Uterus (tissue), 4 donors: ENCODE data around the gene PIR. TPM values are rescaled to one million over a fixed set of nuclear protein-coding genes. Genes with fewer than 3 reads are reported as not detected.

Source experiments
- DNase-seq, 2 donors: peaks; one replicate each; pipeline ENCODE4 v3.0.0-alpha.2; 2019 to 2020
- H3K27ac ChIP-seq, 2 donors: fragments of 200-600 bp; sonication (generic); 1 replicate in 1 of 2; 2 replicates in 1 of 2; pipeline ENCODE4 v1.5.1; 2016 to 2018
- H3K27me3 ChIP-seq, 2 donors: fragments of 200-600 bp; sonication (generic); one replicate each; pipeline ENCODE4 v1.5.1; 2018 to 2019; ENCODE audit warnings: control low read depth in 1 of 2
- H3K36me3 ChIP-seq, 2 donors: fragments of 200-600 bp; sonication (generic); one replicate each; pipeline ENCODE4 v1.5.1; 2019; ENCODE audit warnings: control low read depth in 1 of 2
- H3K4me1 ChIP-seq, 2 donors: fragments of 200-600 bp; sonication (generic); one replicate each; pipeline ENCODE4 v1.5.1; 2018 to 2019; ENCODE audit warnings: control low read depth in 1 of 2
- H3K4me3 ChIP-seq, 2 donors: fragments of 200-600 bp; sonication (generic); 1 replicate in 1 of 2; 2 replicates in 1 of 2; pipeline ENCODE4 v1.5.1; 2018 to 2019; ENCODE audit warnings: mild to moderate bottlenecking in 1 of 2
- H3K9me3 ChIP-seq, 2 donors: fragments of 200-600 bp; sonication (generic); one replicate each; pipeline ENCODE4 v1.5.1; 2019; ENCODE audit warnings: control low read depth in 1 of 2
- POLR2A ChIP-seq, 2 donors: fragments of 450-650 bp; IDR thresholded peaks; one replicate each; pipeline ENCODE4 v1.6.1; 2016; ENCODE audit warnings: antibody characterized with exemption in 2 of 2, mild to moderate bottlenecking in 1 of 2, moderate library complexity in 1 of 2
- intact Hi-C: fragments of 100-400 bp; cut with DNase I; formaldehyde crosslinking; loops from one replicate; pipeline ENCODE4 v1.15.1; 2023; ENCODE audit warnings: low total_unique reads
- total RNA-seq, 4 donors: library from RNA; depleted of rRNA in 3 of 4; stranded (reverse); fragments of >200 nt in 3 of 4; gene quantifications; one replicate each; pipeline versions ENCODE4 v1.1.0 to v1.2.4, GENCODE V29; 2014 to 2023
- TF ChIP-seq, protein P1 (sequence below), 4 experiments: fragments of 200-600 bp in 2 of 4; fragments of 450-650 bp in 2 of 4; sonication (generic) in 2 of 4; IDR thresholded peaks; one replicate each; pipeline ENCODE4 v1.5.1; 2016 to 2019; ENCODE audit warnings: antibody characterized with exemption in 4 of 4, mild to moderate bottlenecking in 2 of 4, moderate library complexity in 1 of 4
- donor health status: DM: yes; HTN: yes; CAD: no.

PIR gene
- total RNA-seq, 4 donors from 2014 or later = 2.9 to 16.1 (median 12.3) TPM

GRCh38 chrX:15418041-15418706 is 75.0 kb downstream of the PIR start:
- no peak for TF ChIP-seq POLR2A (IDR thresholded peaks at IDR 0.05)
- TF ChIP-seq, protein P1, sequence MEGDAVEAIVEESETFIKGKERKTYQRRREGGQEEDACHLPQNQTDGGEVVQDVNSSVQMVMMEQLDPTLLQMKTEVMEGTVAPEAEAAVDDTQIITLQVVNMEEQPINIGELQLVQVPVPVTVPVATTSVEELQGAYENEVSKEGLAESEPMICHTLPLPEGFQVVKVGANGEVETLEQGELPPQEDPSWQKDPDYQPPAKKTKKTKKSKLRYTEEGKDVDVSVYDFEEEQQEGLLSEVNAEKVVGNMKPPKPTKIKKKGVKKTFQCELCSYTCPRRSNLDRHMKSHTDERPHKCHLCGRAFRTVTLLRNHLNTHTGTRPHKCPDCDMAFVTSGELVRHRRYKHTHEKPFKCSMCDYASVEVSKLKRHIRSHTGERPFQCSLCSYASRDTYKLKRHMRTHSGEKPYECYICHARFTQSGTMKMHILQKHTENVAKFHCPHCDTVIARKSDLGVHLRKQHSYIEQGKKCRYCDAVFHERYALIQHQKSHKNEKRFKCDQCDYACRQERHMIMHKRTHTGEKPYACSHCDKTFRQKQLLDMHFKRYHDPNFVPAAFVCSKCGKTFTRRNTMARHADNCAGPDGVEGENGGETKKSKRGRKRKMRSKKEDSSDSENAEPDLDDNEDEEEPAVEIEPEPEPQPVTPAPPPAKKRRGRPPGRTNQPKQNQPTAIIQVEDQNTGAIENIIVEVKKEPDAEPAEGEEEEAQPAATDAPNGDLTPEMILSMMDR (IDR thresholded peaks at IDR 0.05) = no peak
- Histone ChIP-seq H3K4me1 (no peaks in the 10 kb centered on the region), H3K36me3 (no peaks in the 10 kb centered on the region), H3K4me3 (no peak overlapping the region), H3K9me3 (no peaks in the 10 kb centered on the region), H3K27ac (peak overlapping the region in 1 of 2 donors; percentile 10), H3K27me3 (peaks cover 0 to 10% of the 10 kb centered on the region in 2 donors)
- intact Hi-C loops = no loop called here
- DNase-seq = no peak

GRCh38 chrX:15416133-15416993 is 76.8 kb downstream of the PIR start:
- H3K4me1 ChIP-seq = no peaks in the 10 kb centered on the region
- H3K4me3 ChIP-seq = no peak overlapping the region
- no peaks in the 10 kb centered on the region for H3K9me3 ChIP-seq
- intact Hi-C loops = no loop called here
- peaks cover 0 to 10% of the 10 kb centered on the region in 2 donors for H3K27me3 ChIP-seq
- H3K27ac ChIP-seq = no peak overlapping the region
- H3K36me3 ChIP-seq = no peaks in the 10 kb centered on the region
- TF ChIP-seq, protein P1 (IDR thresholded peaks at IDR 0.05) = no peak
- no peak for TF ChIP-seq POLR2A (IDR thresholded peaks at IDR 0.05)
- DNase-seq = no peak

- Histone ChIP-seq H3K9me3 (no peaks in the 10 kb centered on the region), H3K27ac (no peak overlapping the region), H3K27me3 (peaks cover 0 to 10% of the 10 kb centered on the region in 2 donors), H3K4me1 (no peaks in the 10 kb centered on the region), H3K4me3 (no peak overlapping the region), H3K36me3 (no peaks in the 10 kb centered on the region)
- DNase-seq = no peak
- intact Hi-C loops = no loop called here
- TF ChIP-seq POLR2A (IDR thresholded peaks at IDR 0.05) = no peak
- TF ChIP-seq, protein P1 (IDR thresholded peaks at IDR 0.05) = no peak
Measured at GRCh38 chrX:15413101-15413500, 80.0 kb downstream of the PIR start.

- no peak overlapping the region for H3K27ac ChIP-seq
- DNase-seq = no peak
- H3K36me3 ChIP-seq = no peaks in the 10 kb centered on the region
- no peak overlapping the region for H3K4me3 ChIP-seq
- H3K27me3 ChIP-seq = peaks cover 0 to 10% of the 10 kb centered on the region in 2 donors
- intact Hi-C loops = no loop called here
- H3K4me1 ChIP-seq = no peaks in the 10 kb centered on the region
- H3K9me3 ChIP-seq = no peaks in the 10 kb centered on the region
- TF ChIP-seq, protein P1 (IDR thresholded peaks at IDR 0.05) = no peak
- no peak for TF ChIP-seq POLR2A (IDR thresholded peaks at IDR 0.05)
Measured at GRCh38 chrX:15410947-15411346, 82.2 kb downstream of the PIR start.

GRCh38 chrX:15410430-15410829 is 82.7 kb downstream of the PIR start:
- no peaks in the 10 kb centered on the region for H3K36me3 ChIP-seq
- peaks cover 0 to 7% of the 10 kb centered on the region in 2 donors for H3K27me3 ChIP-seq
- H3K4me1 ChIP-seq = no peaks in the 10 kb centered on the region
- DNase-seq = no peak
- H3K27ac ChIP-seq = no peak overlapping the region
- H3K4me3 ChIP-seq = no peak overlapping the region
- H3K9me3 ChIP-seq = no peaks in the 10 kb centered on the region
- TF ChIP-seq, protein P1 (IDR thresholded peaks at IDR 0.05) = no peak
- TF ChIP-seq POLR2A (IDR thresholded peaks at IDR 0.05) = no peak
- intact Hi-C loops = no loop called here
